Omental fat pad (tissue), 4 donors: Measurements from ENCODE around the gene DAPK1. TPM values are rescaled to one million over a fixed set of nuclear protein-coding genes. Genes with fewer than 3 reads are reported as not detected.

Experiments
- ATAC-seq: fragments of 150-250 bp; one replicate; pipeline ENCODE4 v1.9.1; 2016; ENCODE audit warnings: mild to moderate bottlenecking, moderate library complexity; ENCODE audit not compliant: low FRiP score
- DNase-seq: peaks from one replicate; pipeline ENCODE4 v3.0.0-alpha.2; 2019; ENCODE audit warnings: low spot score
- CTCF ChIP-seq, 3 donors: fragments of 450-650 bp; IDR thresholded peaks; one replicate each; pipeline ENCODE4 v1.5.1; 2016 to 2017; ENCODE audit warnings: antibody characterized with exemption in 3 of 3, mild to moderate bottlenecking in 3 of 3, moderate library complexity in 2 of 3
- total RNA-seq, 4 donors: library from RNA; depleted of rRNA; stranded (reverse); fragments of >200 nt; gene quantifications; one replicate each; pipeline ENCODE4 v1.1.0, GENCODE V29; 2016

The DAPK1 gene
- total RNA-seq, 4 donors from 2014 or later: 56.1 to 214 (median 88.1) TPM

- no peak for TF ChIP-seq CTCF (IDR thresholded peaks at IDR 0.05)
- DNase-seq (no peak), ATAC-seq (peak; percentile 22)
Observed at GRCh38 chr9:87676976-87677775, 179.5 kb downstream of the DAPK1 start.

- no peak for ATAC-seq
- no peak for DNase-seq
Observed at GRCh38 chr9:87677776-87678587, 180.3 kb downstream of the DAPK1 start.

GRCh38 chr9:87678650-87679355 lies 181.1 kb downstream of the DAPK1 start:
- ATAC-seq (no peak), DNase-seq (no peak)
- peak in 2 of 3 donors; percentile 45 to 48 for TF ChIP-seq CTCF (IDR thresholded peaks at IDR 0.05)

More at GRCh38 chr9:87677776-87678587, 180.3 kb downstream of the DAPK1 start:
- no peak for TF ChIP-seq CTCF (IDR thresholded peaks at IDR 0.05)

GRCh38 chr9:87681271-87682061 lies 183.8 kb downstream of the DAPK1 start:
- no peak for TF ChIP-seq CTCF (IDR thresholded peaks at IDR 0.05)
- DNase-seq (no peak), ATAC-seq (no peak)

- DNase-seq: no peak
- no peak for TF ChIP-seq CTCF (IDR thresholded peaks at IDR 0.05)
- no peak for ATAC-seq
Observed at GRCh38 chr9:87682085-87682484, 184.4 kb downstream of the DAPK1 start.

- DNase-seq: no peak
- no peak for TF ChIP-seq CTCF (IDR thresholded peaks at IDR 0.05)
- ATAC-seq: no peak
Observed at GRCh38 chr9:87682618-87683017, 185.0 kb downstream of the DAPK1 start.
